Neural cell (in vitro differentiated cells): Measurements from ENCODE around the gene ARL2BP. TPM values are rescaled to one million over a fixed set of nuclear protein-coding genes. Genes with fewer than 3 reads are reported as not detected.

ENCODE experiments used
- H2AFZ ChIP-seq: fragments of 200-600, 300-800 bp; sonication (generic), shearing (Covaris generic); 2 replicates; pipeline ENCODE4 v1.6.0; 2014; ENCODE audit warnings: low read depth, mild to moderate bottlenecking, antibody characterized with exemption, low read length, moderate library complexity
- H3F3A ChIP-seq: fragments of 200-600 bp; shearing (Covaris generic); 2 replicates; pipeline ENCODE4 v1.6.1; 2016; ENCODE audit warnings: mild to moderate bottlenecking, moderate library complexity, mixed read lengths, antibody characterized with exemption, low read length; ENCODE audit not compliant: insufficient read depth, poor library complexity, severe bottlenecking
- H3K27ac ChIP-seq: fragments of 200-600, 300-800 bp; sonication (generic), shearing (Covaris generic); 2 replicates; pipeline ENCODE4 v1.5.1; 2014; ENCODE audit warnings: mild to moderate bottlenecking, low read length, moderate library complexity
- H3K27me3 ChIP-seq: fragments of 300-800, 200-600 bp; sonication (generic), shearing (Covaris generic); 2 replicates; pipeline ENCODE4 v1.6.0; 2014; ENCODE audit warnings: mild to moderate bottlenecking, low read depth, low read length, moderate library complexity; ENCODE audit not compliant: insufficient read depth
- H3K36me3 ChIP-seq: fragments of 300-800, 200-600 bp; sonication (generic), shearing (Covaris generic); 2 replicates; pipeline ENCODE4 v1.5.1; 2014; ENCODE audit warnings: mild to moderate bottlenecking, antibody characterized with exemption, low read length, moderate library complexity; ENCODE audit not compliant: insufficient read depth
- H3K4me2 ChIP-seq: fragments of 300-800, 200-600 bp; sonication (generic), shearing (Covaris generic); 2 replicates; pipeline ENCODE4 v1.6.0; 2014; ENCODE audit warnings: mild to moderate bottlenecking, low read length
- H3K4me3 ChIP-seq: fragments of 300-800, 200-600 bp; sonication (generic), shearing (Covaris generic); 2 replicates; pipeline ENCODE4 v1.5.1; 2014; ENCODE audit warnings: mild to moderate bottlenecking, low read length, moderate library complexity
- H3K79me2 ChIP-seq: fragments of 200-600 bp; shearing (Covaris generic); replicated peaks from 2 replicates; pipeline ENCODE4 v1.6.0; 2014; ENCODE audit warnings: mild to moderate bottlenecking, low read length, moderate library complexity; ENCODE audit not compliant: insufficient read depth
- H3K9ac ChIP-seq: fragments of 300-800, 200-600 bp; sonication (generic), shearing (Covaris generic); 2 replicates; pipeline ENCODE4 v1.6.1; 2016; ENCODE audit warnings: mild to moderate bottlenecking, low read length, mixed read lengths
- H3K9me2 ChIP-seq: fragments of 200-600 bp; shearing (Covaris generic); 2 replicates; pipeline ENCODE4 v1.6.1; 2016; ENCODE audit warnings: mild to moderate bottlenecking, low read length, mixed read lengths; ENCODE audit not compliant: insufficient read depth
- H3K9me3 ChIP-seq: fragments of 200-600, 300-800 bp; sonication (generic), shearing (Covaris generic); 2 replicates; pipeline ENCODE4 v1.6.1; 2016; ENCODE audit warnings: mild to moderate bottlenecking, mixed run types, low read length, moderate library complexity, mixed read lengths
- H4K20me1 ChIP-seq: fragments of 200-600 bp; shearing (Covaris generic); 2 replicates; pipeline ENCODE4 v1.6.1; 2016; ENCODE audit warnings: mild to moderate bottlenecking, mixed run types; ENCODE audit not compliant: insufficient read depth
- EP300 ChIP-seq: fragments of 450-650 bp; conservative IDR thresholded peaks from 2 replicates; pipeline ENCODE4 v1.6.1; 2014; ENCODE audit warnings: antibody characterized with exemption, mild to moderate bottlenecking, moderate library complexity; ENCODE audit not compliant: poor library complexity, severe bottlenecking
- EZH2 ChIP-seq: fragments of 200-600, 300-800 bp; shearing (Covaris generic), sonication (generic); IDR thresholded peaks from 2 replicates; pipeline ENCODE4 v1.6.1; 2014; ENCODE audit warnings: antibody characterized with exemption, low read length, borderline replicate concordance, mild to moderate bottlenecking; ENCODE audit not compliant: insufficient read depth, poor library complexity, severe bottlenecking
- MXI1 ChIP-seq: fragments of 450-650 bp; conservative IDR thresholded peaks from 2 replicates; pipeline ENCODE4 v1.6.1; 2014; ENCODE audit warnings: antibody characterized with exemption, mild to moderate bottlenecking; ENCODE audit not compliant: poor library complexity, severe bottlenecking
- POLR2AphosphoS5 ChIP-seq: IDR thresholded peaks from 2 replicates; pipeline ENCODE4 v1.6.1; 2012
- RAD21 ChIP-seq: fragments of 450-650 bp; conservative IDR thresholded peaks from 2 replicates; pipeline ENCODE4 v1.6.1; 2014; ENCODE audit warnings: antibody characterized with exemption, mild to moderate bottlenecking, moderate library complexity
- SMC3 ChIP-seq: fragments of 450-650 bp; conservative IDR thresholded peaks from 2 replicates; pipeline ENCODE4 v1.6.1; 2014; ENCODE audit warnings: antibody characterized with exemption, mild to moderate bottlenecking, moderate library complexity; ENCODE audit not compliant: poor library complexity
- TAF1 ChIP-seq: IDR thresholded peaks from 2 replicates; pipeline ENCODE4 v1.6.1; 2012; ENCODE audit warnings: low read depth
- polyA plus RNA-seq: library from polyadenylated mRNA; depleted of rRNA; stranded (reverse); fragments of >200 nt; gene quantifications from 2 replicates; pipeline ENCODE4 v1.2.3, GENCODE V29; 2014
- TF ChIP-seq, protein P1 (sequence below): IDR thresholded peaks from 2 replicates; pipeline ENCODE4 v1.6.1; 2012; ENCODE audit warnings: borderline replicate concordance
- TF ChIP-seq, protein P2 (sequence below): fragments of 450-650 bp; IDR thresholded peaks from 2 replicates; pipeline ENCODE4 v1.5.1; 2014; ENCODE audit warnings: antibody characterized with exemption, mild to moderate bottlenecking, moderate library complexity; ENCODE audit not compliant: poor library complexity, severe bottlenecking

Gene ARL2BP
- polyA plus RNA-seq, 1 donor from 2014 or later: 153 TPM

DNA sequence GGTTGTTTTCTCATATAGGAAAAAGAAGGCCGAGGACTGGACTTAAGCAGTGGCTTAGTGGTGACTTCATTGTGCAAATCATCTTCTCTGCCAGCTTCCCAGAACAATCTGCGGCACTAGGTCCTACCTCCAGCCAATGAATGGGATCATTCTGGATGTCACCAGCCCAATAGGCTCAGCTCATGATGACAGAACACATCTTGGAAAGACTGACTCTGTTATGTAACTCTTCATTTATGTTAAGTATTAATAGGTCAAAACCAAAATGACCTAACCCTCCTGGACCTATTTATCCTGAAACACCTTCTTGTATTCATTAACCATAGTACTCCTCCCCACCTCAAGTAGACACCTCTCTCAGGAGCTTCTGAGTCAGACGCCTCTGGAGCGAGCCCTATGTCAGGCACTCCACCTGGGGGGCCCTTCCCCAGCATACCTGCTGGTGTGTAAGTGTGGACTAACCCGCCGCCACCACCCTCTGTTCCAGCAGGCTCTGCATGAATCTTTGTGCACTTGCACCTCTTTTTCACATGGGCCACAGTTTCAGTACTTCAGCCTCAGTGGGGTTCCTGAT is 7.2 kb downstream of the ARL2BP start:
- no peaks in the 10 kb centered on the region for H4K20me1 ChIP-seq
- no peaks in the 10 kb centered on the region for H3K9me2 ChIP-seq
- no peak overlapping the region for H3K4me2 ChIP-seq
- H3K27me3 ChIP-seq: no peaks in the 10 kb centered on the region
- H3K27ac ChIP-seq: no peak overlapping the region
- H3K9me3 ChIP-seq: no peaks in the 10 kb centered on the region
- TF ChIP-seq EP300 (no peak), RAD21 (no peak), MXI1 (no peak), POLR2AphosphoS5 (no peak), EZH2 (no peak), TAF1 (no peak), SMC3 (no peak)
- TF ChIP-seq, protein P1, sequence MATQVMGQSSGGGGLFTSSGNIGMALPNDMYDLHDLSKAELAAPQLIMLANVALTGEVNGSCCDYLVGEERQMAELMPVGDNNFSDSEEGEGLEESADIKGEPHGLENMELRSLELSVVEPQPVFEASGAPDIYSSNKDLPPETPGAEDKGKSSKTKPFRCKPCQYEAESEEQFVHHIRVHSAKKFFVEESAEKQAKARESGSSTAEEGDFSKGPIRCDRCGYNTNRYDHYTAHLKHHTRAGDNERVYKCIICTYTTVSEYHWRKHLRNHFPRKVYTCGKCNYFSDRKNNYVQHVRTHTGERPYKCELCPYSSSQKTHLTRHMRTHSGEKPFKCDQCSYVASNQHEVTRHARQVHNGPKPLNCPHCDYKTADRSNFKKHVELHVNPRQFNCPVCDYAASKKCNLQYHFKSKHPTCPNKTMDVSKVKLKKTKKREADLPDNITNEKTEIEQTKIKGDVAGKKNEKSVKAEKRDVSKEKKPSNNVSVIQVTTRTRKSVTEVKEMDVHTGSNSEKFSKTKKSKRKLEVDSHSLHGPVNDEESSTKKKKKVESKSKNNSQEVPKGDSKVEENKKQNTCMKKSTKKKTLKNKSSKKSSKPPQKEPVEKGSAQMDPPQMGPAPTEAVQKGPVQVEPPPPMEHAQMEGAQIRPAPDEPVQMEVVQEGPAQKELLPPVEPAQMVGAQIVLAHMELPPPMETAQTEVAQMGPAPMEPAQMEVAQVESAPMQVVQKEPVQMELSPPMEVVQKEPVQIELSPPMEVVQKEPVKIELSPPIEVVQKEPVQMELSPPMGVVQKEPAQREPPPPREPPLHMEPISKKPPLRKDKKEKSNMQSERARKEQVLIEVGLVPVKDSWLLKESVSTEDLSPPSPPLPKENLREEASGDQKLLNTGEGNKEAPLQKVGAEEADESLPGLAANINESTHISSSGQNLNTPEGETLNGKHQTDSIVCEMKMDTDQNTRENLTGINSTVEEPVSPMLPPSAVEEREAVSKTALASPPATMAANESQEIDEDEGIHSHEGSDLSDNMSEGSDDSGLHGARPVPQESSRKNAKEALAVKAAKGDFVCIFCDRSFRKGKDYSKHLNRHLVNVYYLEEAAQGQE: no peak
- TF ChIP-seq, protein P2, sequence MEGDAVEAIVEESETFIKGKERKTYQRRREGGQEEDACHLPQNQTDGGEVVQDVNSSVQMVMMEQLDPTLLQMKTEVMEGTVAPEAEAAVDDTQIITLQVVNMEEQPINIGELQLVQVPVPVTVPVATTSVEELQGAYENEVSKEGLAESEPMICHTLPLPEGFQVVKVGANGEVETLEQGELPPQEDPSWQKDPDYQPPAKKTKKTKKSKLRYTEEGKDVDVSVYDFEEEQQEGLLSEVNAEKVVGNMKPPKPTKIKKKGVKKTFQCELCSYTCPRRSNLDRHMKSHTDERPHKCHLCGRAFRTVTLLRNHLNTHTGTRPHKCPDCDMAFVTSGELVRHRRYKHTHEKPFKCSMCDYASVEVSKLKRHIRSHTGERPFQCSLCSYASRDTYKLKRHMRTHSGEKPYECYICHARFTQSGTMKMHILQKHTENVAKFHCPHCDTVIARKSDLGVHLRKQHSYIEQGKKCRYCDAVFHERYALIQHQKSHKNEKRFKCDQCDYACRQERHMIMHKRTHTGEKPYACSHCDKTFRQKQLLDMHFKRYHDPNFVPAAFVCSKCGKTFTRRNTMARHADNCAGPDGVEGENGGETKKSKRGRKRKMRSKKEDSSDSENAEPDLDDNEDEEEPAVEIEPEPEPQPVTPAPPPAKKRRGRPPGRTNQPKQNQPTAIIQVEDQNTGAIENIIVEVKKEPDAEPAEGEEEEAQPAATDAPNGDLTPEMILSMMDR: no peak
- no peak overlapping the region for H3K9ac ChIP-seq
- no peak overlapping the region for H2AFZ ChIP-seq
- peaks cover 14% of the 10 kb centered on the region for H3K36me3 ChIP-seq
- H3K79me2 ChIP-seq: no peaks in the 10 kb centered on the region
- no peak overlapping the region for H3K4me3 ChIP-seq
- no peaks in the 10 kb centered on the region for H3F3A ChIP-seq

DNA sequence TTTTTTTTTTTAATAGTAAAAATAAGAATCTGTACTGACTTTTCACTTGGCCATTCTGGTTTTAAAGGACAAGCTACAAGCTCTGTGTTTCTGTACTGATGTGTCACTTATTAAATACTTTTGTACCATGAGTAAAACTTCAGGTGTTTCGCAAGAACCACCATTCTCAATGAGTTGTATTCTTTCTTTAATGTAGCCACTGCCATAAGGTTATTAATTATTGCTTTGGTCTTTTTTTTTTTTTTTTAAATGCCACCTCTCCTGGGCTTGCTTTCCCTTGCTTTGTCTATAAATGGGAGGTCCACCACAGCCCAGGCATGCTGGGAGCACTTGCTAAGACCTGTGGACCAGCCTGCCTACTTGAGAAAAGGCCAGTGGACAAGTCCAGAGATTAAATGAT is 8.4 kb downstream of the ARL2BP start:
- Histone ChIP-seq H4K20me1 (no peaks in the 10 kb centered on the region), H3K9me2 (no peaks in the 10 kb centered on the region), H3K27me3 (no peaks in the 10 kb centered on the region), H3K79me2 (no peaks in the 10 kb centered on the region), H3F3A (no peaks in the 10 kb centered on the region), H3K9ac (no peak overlapping the region), H3K36me3 (peaks cover 14% of the 10 kb centered on the region), H2AFZ (no peak overlapping the region), H3K9me3 (no peaks in the 10 kb centered on the region), H3K27ac (no peak overlapping the region), H3K4me3 (no peak overlapping the region), H3K4me2 (no peak overlapping the region)
- no peak for TF ChIP-seq EZH2
- TF ChIP-seq SMC3: no peak
- TF ChIP-seq, protein P1: no peak
- TF ChIP-seq RAD21: no peak
- TF ChIP-seq, protein P2: no peak
- no peak for TF ChIP-seq EP300
- no peak for TF ChIP-seq POLR2AphosphoS5
- TF ChIP-seq MXI1: no peak
- no peak for TF ChIP-seq TAF1
